WTC11 (cell line): ENCODE data around the gene CD28.

Experiments used
- NR1H2 ChIP-seq: sonication (generic); formaldehyde crosslinking; IDR thresholded peaks from 2 replicates; pipeline ENCODE4 v1.9.0; 2021; ENCODE audit warnings: mild to moderate bottlenecking, moderate library complexity, missing genetic modification reagents
- NR3C1 ChIP-seq: sonication (generic); formaldehyde crosslinking; conservative IDR thresholded peaks from 2 replicates; pipeline ENCODE4 v1.8.1; 2023; ENCODE audit warnings: low read depth, mild to moderate bottlenecking, missing genetic modification reagents
- RELA ChIP-seq: sonication (generic); formaldehyde crosslinking; IDR thresholded peaks from 2 replicates; pipeline ENCODE4 v1.8.1; 2022; ENCODE audit warnings: missing genetic modification reagents, mild to moderate bottlenecking, borderline replicate concordance
- ZNF232 ChIP-seq: sonication (generic); formaldehyde crosslinking; IDR thresholded peaks from 2 replicates; pipeline ENCODE4 v1.8.0; 2022; ENCODE audit warnings: mild to moderate bottlenecking, missing genetic modification reagents
- ZNF317 ChIP-seq: sonication (generic); formaldehyde crosslinking; IDR thresholded peaks from 2 replicates; pipeline ENCODE4 v1.8.1; 2023; ENCODE audit warnings: low read depth, mild to moderate bottlenecking, moderate library complexity, missing genetic modification reagents, borderline replicate concordance
- ZNF416 ChIP-seq: fragments of 250-450 bp; sonication (Bioruptor Pico); IDR thresholded peaks from 2 replicates; pipeline ENCODE4 v1.9.0; 2021; ENCODE audit warnings: mild to moderate bottlenecking, inconsistent platforms
- TF ChIP-seq, protein P1 (sequence below): fragments of 200-600 bp; IDR thresholded peaks from 2 replicates; pipeline ENCODE4 v1.8.0; 2022; ENCODE audit warnings: antibody characterized with exemption
- TF ChIP-seq, protein P2 (sequence below): sonication (generic); formaldehyde crosslinking; IDR thresholded peaks from 2 replicates; pipeline ENCODE4 v1.8.1; 2023; ENCODE audit warnings: mild to moderate bottlenecking, missing genetic modification reagents, moderate library complexity
- TF ChIP-seq, protein P3 (sequence below): sonication (generic); formaldehyde crosslinking; IDR thresholded peaks from 2 replicates; pipeline ENCODE4 v1.8.1; 2022; ENCODE audit warnings: missing genetic modification reagents, borderline replicate concordance

DNA sequence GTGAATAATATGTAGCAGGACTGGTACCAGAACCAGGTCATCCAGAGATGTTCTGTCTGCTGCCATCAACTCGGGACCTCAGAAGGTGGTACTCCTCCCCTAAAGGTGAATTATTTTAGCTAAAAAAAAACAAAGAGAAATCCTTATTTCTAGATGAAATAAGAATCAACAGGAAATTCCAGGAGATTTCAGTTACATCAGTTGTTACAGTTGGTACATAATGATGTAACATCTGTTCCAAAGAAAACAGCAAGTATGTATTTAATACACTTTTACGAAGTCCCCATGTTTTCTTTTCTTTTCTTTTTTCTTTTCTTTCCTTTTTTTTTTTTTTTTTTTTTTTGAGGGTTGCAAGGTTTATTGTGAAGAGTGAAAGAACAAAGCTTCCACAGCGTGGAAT is 33.6 kb upstream of the CD28 start:
- TF ChIP-seq, protein P1, sequence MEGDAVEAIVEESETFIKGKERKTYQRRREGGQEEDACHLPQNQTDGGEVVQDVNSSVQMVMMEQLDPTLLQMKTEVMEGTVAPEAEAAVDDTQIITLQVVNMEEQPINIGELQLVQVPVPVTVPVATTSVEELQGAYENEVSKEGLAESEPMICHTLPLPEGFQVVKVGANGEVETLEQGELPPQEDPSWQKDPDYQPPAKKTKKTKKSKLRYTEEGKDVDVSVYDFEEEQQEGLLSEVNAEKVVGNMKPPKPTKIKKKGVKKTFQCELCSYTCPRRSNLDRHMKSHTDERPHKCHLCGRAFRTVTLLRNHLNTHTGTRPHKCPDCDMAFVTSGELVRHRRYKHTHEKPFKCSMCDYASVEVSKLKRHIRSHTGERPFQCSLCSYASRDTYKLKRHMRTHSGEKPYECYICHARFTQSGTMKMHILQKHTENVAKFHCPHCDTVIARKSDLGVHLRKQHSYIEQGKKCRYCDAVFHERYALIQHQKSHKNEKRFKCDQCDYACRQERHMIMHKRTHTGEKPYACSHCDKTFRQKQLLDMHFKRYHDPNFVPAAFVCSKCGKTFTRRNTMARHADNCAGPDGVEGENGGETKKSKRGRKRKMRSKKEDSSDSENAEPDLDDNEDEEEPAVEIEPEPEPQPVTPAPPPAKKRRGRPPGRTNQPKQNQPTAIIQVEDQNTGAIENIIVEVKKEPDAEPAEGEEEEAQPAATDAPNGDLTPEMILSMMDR, result no peak
- TF ChIP-seq NR1H2 (CRISPR knock-in tag), result no peak
- TF ChIP-seq, protein P2, sequence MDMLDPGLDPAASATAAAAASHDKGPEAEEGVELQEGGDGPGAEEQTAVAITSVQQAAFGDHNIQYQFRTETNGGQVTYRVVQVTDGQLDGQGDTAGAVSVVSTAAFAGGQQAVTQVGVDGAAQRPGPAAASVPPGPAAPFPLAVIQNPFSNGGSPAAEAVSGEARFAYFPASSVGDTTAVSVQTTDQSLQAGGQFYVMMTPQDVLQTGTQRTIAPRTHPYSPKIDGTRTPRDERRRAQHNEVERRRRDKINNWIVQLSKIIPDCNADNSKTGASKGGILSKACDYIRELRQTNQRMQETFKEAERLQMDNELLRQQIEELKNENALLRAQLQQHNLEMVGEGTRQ (CRISPR knock-in tag), result no peak
- no peak for TF ChIP-seq RELA (CRISPR knock-in tag)
- TF ChIP-seq ZNF317 (CRISPR knock-in tag), result no peak
- no peak for TF ChIP-seq ZNF232
- TF ChIP-seq, protein P3, sequence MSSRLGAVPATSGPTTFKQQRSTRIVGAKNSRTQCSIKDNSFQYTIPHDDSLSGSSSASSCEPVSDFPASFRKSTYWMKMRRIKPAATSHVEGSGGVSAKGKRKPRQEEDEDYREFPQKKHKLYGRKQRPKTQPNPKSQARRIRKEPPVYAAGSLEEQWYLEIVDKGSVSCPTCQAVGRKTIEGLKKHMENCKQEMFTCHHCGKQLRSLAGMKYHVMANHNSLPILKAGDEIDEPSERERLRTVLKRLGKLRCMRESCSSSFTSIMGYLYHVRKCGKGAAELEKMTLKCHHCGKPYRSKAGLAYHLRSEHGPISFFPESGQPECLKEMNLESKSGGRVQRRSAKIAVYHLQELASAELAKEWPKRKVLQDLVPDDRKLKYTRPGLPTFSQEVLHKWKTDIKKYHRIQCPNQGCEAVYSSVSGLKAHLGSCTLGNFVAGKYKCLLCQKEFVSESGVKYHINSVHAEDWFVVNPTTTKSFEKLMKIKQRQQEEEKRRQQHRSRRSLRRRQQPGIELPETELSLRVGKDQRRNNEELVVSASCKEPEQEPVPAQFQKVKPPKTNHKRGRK (CRISPR knock-in tag), result no peak
- no peak for TF ChIP-seq ZNF416
- no peak for TF ChIP-seq NR3C1 (CRISPR knock-in tag)
